ENCODE data around the gene PGAM1.
"Not testable (repeated sequence)": the region's sequence is repeated elsewhere in the genome, so short reads cannot be mapped to it uniquely, and the experiment has no call there.

Gene PGAM1

DNA sequence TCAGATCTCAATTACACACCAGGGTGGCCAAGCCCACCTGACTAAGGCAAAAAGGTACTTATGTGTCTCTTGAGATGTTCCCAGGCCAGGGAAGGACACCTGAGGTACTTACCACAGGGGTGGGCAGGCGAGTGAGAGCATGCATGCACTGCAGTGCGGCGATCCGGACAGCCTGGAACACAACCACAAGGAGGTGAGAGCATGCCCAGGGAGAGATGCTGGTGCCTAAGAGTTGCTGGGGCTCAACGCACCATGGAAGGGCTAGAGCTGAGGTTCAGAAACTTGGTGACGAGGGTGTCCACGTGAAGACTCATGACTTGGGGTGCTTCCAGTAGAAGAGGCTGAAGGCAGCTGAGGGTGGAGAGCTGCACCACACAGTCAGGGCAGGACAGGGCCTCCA, 33.1 kb downstream of the PGAM1 start:
- no peak for DNase-seq (ENCODE audit: low read depth)

DNA sequence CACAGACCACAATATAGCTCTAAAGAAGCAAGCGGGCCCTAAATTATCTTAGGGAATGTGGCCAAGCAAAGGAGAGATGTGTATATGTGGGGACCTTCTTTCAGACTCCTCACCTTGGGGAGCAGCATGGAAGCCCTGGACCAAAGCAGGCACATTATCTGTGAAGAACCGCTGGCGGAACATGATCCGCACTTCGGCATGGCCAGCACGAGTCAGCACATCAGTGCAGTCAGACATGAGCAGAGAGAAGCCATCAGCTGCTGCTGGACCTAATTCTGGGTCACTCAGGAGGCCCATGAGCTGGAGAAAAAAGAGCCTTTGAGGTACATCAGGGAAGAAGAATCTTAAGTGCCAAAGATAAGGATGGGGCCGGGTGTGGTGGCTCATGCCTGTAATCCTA, 33.9 kb downstream of the PGAM1 start:
- DNase-seq (ENCODE audit: low read depth) = no peak

DNA sequence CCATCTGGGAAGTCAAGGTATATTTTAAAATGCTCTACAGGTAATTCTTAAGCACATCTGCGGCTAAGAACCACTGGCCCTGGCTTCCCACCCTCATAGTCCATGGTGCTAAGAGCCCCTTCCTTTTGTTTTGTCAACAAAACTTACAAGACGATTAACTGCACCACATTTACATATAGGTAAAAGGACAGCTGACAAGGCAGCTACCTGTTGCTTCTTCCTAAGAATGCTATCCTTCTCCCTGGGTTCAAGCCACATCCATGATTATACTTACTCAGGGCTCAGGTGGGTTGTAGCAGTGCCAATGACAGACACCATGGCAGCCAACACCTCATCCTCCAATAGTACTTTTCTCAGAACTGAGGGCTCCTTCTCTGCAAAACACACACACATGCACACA, 36.3 kb downstream of the PGAM1 start:
- DNase-seq (ENCODE audit: low read depth) = no peak

GRCh38 chr10:97463363-97464132, 37.6 kb downstream of the PGAM1 start:
- no peak for DNase-seq (ENCODE audit: low read depth)

GRCh38 chr10:97464226-97464625, 38.2 kb downstream of the PGAM1 start:
- DNase-seq (ENCODE audit: low read depth) = no peak

- no peak for DNase-seq (ENCODE audit: low read depth)
These were observed 40.0 kb downstream of the PGAM1 start for GRCh38 chr10:97465982-97466381.

DNA sequence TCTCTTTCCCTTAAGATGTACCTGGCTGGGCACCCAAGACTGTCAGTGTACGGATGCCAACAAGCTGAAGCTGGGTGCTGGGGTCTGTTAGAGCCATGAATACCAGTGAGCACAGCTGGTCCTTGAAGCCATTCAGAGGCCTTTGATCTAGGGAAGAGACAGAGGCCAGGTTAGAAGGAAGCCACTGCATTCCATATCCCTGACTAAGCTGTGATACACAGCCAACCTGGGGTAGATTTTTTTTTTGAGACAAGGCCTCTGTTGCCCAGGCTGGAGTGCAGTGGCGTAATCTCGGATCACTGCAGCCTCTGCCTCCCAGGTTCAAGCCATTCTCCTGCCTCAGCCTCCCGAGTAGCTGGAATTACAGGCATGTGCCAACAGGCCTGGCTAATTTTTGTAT, 40.8 kb downstream of the PGAM1 start:
- DNase-seq (ENCODE audit: low read depth) = no peak

- DNase-seq (ENCODE audit: low read depth) = no peak
These were observed 42.2 kb downstream of the PGAM1 start for GRCh38 chr10:97468162-97468561.

DNA sequence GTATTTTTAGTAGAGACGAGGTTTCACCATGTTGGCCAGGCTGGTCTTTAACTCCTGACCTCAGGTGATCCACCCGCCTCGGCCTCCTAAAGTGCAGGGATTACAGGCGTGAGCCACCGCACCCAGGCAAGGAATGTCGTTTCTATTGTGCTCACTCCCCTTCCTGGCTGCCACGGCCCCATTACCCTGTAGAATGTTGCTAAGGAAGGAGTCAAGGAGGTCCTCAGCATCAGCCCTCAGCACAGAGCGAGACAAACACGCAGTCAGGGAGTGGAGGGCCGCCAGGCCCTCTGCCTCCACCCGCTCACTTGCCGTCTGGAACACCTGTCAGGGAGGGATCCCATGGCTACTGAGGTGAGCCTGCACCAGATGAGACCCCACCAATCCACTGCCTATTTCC, 42.8 kb downstream of the PGAM1 start:
- DNase-seq (ENCODE audit: low read depth) = not testable (repeated sequence)

- DNase-seq (ENCODE audit: low read depth) = no peak
These were observed 48.9 kb downstream of the PGAM1 start for GRCh38 chr10:97474918-97475317.

GRCh38 chr10:97475936-97476594, 50.1 kb downstream of the PGAM1 start:
- no peak for DNase-seq (ENCODE audit: low read depth)

DNA sequence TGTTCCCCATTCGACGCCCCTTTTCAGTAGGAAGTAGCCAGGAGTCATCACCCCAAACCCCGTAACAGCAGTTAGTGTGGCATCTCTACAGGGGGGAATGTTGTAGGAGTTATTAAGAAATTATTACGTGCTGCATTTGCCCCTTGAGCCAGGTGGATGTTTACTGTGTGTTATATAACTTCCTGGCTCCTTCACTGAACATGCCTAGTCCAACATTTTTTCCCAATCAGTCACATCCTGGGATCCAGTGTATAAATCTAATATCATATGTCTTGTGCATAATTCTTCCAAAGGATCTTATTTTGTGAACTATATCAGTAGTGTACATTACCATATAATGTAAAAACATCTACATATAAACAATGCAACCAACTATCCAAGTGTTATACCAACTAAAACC, 53.4 kb downstream of the PGAM1 start:
- not testable (repeated sequence) for DNase-seq (ENCODE audit: low read depth)

DNA sequence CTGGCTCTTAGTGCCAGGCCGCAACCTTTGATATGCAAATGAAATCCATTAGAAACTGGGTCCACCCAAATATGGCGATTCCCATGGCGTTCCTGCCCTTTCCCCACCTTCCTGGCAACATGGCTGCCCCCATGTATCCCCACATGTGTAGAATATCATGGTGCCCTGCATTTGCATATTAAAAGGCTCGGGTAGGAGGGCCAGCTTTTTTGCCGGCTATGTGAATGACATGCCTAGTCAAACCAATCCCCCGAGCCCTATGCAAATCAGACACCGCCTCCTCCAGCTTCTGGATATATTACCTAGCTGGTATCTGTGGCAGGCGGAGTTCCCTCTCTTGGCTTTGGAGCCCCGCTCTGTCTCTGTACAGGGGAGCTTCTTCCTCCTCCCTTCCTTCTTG, 53.9 kb downstream of the PGAM1 start:
- DNase-seq (ENCODE audit: low read depth) = no peak

GRCh38 chr10:97481071-97481470, 55.1 kb downstream of the PGAM1 start:
- DNase-seq (ENCODE audit: low read depth) = no peak

DNA sequence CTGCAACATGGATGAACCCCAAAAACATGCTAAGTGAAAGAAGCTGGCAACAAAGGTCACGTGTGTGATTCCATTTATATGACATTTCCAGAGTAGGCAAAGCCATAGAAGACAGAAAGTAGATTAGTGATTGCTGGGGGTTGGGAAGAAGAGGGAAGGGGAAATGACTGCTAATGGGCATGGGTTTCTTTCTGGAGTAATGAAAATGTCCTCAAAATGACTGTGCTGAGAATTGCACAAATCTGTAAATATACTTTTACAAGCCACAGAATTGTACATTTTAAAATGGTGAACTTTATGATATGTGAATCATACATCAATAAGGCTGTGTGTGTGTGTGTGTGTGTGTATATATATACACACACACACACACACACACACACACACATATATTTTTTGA, 56.4 kb downstream of the PGAM1 start:
- no peak for DNase-seq (ENCODE audit: low read depth)
